ENCODE measurements around the gene ITCH. TPM values are rescaled to one million over a fixed set of nuclear protein-coding genes. Genes with fewer than 3 reads are reported as not detected.
A peak's percentile ranks its signal among the peaks of the same experiment; 100 is the strongest.

Gene ITCH
- total RNA-seq, 1 donor from 2014 or later: 66.3 TPM

- CTCF ChIA-PET: no interaction called here
- no peak for ATAC-seq (ENCODE audit: low read depth)
- H3K36me3 Mint-ChIP-seq (ENCODE audit: low read depth): peaks cover 81% of the 10 kb centered on the region
Measured at GRCh38 chr20:34449674-34450592, 86.9 kb downstream of the ITCH start.

GRCh38 chr20:34452281-34452982 lies 89.4 kb downstream of the ITCH start:
- DNase-seq (no peak), ATAC-seq (ENCODE audit: low read depth) (no peak)
- H3K27me3 Mint-ChIP-seq: no peaks in the 10 kb centered on the region
- no peaks in the 10 kb centered on the region for H3K9me3 Mint-ChIP-seq
- no peaks in the 10 kb centered on the region for H3K4me1 Mint-ChIP-seq
- ChIA-PET CTCF (no interaction called here), POLR2A (interaction anchor here (0.7 kb wide), 1 partner anchor 1557 kb away, joined by 3 read pairs; no protein-coding TSS in a partner anchor)
- H3K4me3 Mint-ChIP-seq: no peak overlapping the region
- intact Hi-C loops (cut with micrococcal nuclease): no loop called here
- H3K36me3 Mint-ChIP-seq (ENCODE audit: low read depth): peaks cover 71% of the 10 kb centered on the region
- TF ChIP-seq, protein P1, sequence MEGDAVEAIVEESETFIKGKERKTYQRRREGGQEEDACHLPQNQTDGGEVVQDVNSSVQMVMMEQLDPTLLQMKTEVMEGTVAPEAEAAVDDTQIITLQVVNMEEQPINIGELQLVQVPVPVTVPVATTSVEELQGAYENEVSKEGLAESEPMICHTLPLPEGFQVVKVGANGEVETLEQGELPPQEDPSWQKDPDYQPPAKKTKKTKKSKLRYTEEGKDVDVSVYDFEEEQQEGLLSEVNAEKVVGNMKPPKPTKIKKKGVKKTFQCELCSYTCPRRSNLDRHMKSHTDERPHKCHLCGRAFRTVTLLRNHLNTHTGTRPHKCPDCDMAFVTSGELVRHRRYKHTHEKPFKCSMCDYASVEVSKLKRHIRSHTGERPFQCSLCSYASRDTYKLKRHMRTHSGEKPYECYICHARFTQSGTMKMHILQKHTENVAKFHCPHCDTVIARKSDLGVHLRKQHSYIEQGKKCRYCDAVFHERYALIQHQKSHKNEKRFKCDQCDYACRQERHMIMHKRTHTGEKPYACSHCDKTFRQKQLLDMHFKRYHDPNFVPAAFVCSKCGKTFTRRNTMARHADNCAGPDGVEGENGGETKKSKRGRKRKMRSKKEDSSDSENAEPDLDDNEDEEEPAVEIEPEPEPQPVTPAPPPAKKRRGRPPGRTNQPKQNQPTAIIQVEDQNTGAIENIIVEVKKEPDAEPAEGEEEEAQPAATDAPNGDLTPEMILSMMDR (IDR thresholded peaks at IDR 0.05): no peak
- peak overlapping the region; percentile 37 for H3K27ac Mint-ChIP-seq

More at GRCh38 chr20:34449674-34450592, 86.9 kb downstream of the ITCH start:
- peaks cover 6% of the 10 kb centered on the region for H3K4me1 Mint-ChIP-seq
- no peaks in the 10 kb centered on the region for H3K27me3 Mint-ChIP-seq
- no peak overlapping the region for H3K27ac Mint-ChIP-seq
- POLR2A ChIA-PET: no interaction called here
- H3K4me3 Mint-ChIP-seq: no peak overlapping the region
- intact Hi-C loops (cut with micrococcal nuclease): no loop called here
- no peak for DNase-seq
- TF ChIP-seq, protein P1 (IDR thresholded peaks at IDR 0.05): no peak
- H3K9me3 Mint-ChIP-seq: no peaks in the 10 kb centered on the region

GRCh38 chr20:34458631-34459030 lies 95.6 kb downstream of the ITCH start:
- intact Hi-C loops (cut with micrococcal nuclease): no loop called here
- Mint-ChIP-seq H3K36me3 (ENCODE audit: low read depth) (peaks cover 68% of the 10 kb centered on the region), H3K9me3 (no peaks in the 10 kb centered on the region), H3K4me1 (peaks cover 19% of the 10 kb centered on the region), H3K27me3 (no peaks in the 10 kb centered on the region), H3K4me3 (no peak overlapping the region), H3K27ac (peak overlapping the region; percentile 46)
- ATAC-seq (ENCODE audit: low read depth) (no peak), DNase-seq (no peak)
- CTCF ChIA-PET: interaction anchor here (1.0 to 1.5 kb wide), 2 partner anchors 145 to 311 kb away, joined by 4 read pairs; no protein-coding TSS in a partner anchor
- TF ChIP-seq, protein P1 (IDR thresholded peaks at IDR 0.05): no peak
- POLR2A ChIA-PET: no interaction called here

GRCh38 chr20:34459209-34459897 lies 96.3 kb downstream of the ITCH start:
- ChIA-PET POLR2A (interaction anchor here (0.6 to 1.5 kb wide), 2 partner anchors 17 to 156 kb away, joined by 4 to 5 read pairs; partner anchors contain the start of gene AHCY), CTCF (interaction anchor here (1.5 kb wide), 1 partner anchor 146 kb away, joined by 4 read pairs; no protein-coding TSS in a partner anchor)
- Mint-ChIP-seq H3K9me3 (no peaks in the 10 kb centered on the region), H3K36me3 (ENCODE audit: low read depth) (peaks cover 70% of the 10 kb centered on the region), H3K27me3 (no peaks in the 10 kb centered on the region), H3K4me3 (no peak overlapping the region), H3K4me1 (peaks cover 19% of the 10 kb centered on the region), H3K27ac (peak overlapping the region; percentile 61)
- intact Hi-C loops (cut with micrococcal nuclease): no loop called here
- ATAC-seq (ENCODE audit: low read depth) (no peak), DNase-seq (no peak)
- TF ChIP-seq, protein P1 (IDR thresholded peaks at IDR 0.05): no peak
